Fibroblast of mammary gland (primary cell): ENCODE data around the gene NCOA3.
A peak's percentile ranks its signal among the peaks of the same experiment; 100 is the strongest.
"Not testable (repeated sequence)": the region's sequence is repeated elsewhere in the genome, so short reads cannot be mapped to it uniquely, and the experiment has no call there.

Experiments used
- DNase-seq: peaks from one replicate; pipeline ENCODE4 v3.0.0-alpha.2; 2010; ENCODE audit warnings: low read depth
- H3K4me3 ChIP-seq: 2 replicates; pipeline ENCODE4 v1.5.1; 2011; ENCODE audit warnings: low read depth, mild to moderate bottlenecking, low read length, moderate library complexity; ENCODE audit not compliant: control insufficient read depth
- TF ChIP-seq, protein P1 (sequence below): conservative IDR thresholded peaks from 2 replicates; pipeline ENCODE4 v1.5.1; 2011; ENCODE audit warnings: low read depth, low read length, inconsistent platforms; ENCODE audit not compliant: control insufficient read depth, insufficient read depth

NCOA3 gene

GRCh38 chr20:47546184-47547033, 44.7 kb downstream of the NCOA3 start:
- TF ChIP-seq, protein P1, sequence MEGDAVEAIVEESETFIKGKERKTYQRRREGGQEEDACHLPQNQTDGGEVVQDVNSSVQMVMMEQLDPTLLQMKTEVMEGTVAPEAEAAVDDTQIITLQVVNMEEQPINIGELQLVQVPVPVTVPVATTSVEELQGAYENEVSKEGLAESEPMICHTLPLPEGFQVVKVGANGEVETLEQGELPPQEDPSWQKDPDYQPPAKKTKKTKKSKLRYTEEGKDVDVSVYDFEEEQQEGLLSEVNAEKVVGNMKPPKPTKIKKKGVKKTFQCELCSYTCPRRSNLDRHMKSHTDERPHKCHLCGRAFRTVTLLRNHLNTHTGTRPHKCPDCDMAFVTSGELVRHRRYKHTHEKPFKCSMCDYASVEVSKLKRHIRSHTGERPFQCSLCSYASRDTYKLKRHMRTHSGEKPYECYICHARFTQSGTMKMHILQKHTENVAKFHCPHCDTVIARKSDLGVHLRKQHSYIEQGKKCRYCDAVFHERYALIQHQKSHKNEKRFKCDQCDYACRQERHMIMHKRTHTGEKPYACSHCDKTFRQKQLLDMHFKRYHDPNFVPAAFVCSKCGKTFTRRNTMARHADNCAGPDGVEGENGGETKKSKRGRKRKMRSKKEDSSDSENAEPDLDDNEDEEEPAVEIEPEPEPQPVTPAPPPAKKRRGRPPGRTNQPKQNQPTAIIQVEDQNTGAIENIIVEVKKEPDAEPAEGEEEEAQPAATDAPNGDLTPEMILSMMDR = no peak

GRCh38 chr20:47547034-47547387, 45.3 kb downstream of the NCOA3 start:
- H3K4me3 ChIP-seq = no peak overlapping the region
- DNase-seq = no peak
- TF ChIP-seq, protein P1 = no peak

More at GRCh38 chr20:47546184-47547033, 44.7 kb downstream of the NCOA3 start:
- DNase-seq = peak; percentile 76
- H3K4me3 ChIP-seq = no peak overlapping the region

GRCh38 chr20:47549671-47550070, 48.0 kb downstream of the NCOA3 start:
- DNase-seq = no peak
- no peak overlapping the region for H3K4me3 ChIP-seq
- TF ChIP-seq, protein P1 = no peak

- H3K4me3 ChIP-seq = no peak overlapping the region
- TF ChIP-seq, protein P1 = no peak
- no peak for DNase-seq
Observed at GRCh38 chr20:47551222-47551621, 49.5 kb downstream of the NCOA3 start.

- peak; percentile 26 for DNase-seq
- no peak overlapping the region for H3K4me3 ChIP-seq
- TF ChIP-seq, protein P1 = no peak
Observed at GRCh38 chr20:47551841-47552240, 50.2 kb downstream of the NCOA3 start.

DNA sequence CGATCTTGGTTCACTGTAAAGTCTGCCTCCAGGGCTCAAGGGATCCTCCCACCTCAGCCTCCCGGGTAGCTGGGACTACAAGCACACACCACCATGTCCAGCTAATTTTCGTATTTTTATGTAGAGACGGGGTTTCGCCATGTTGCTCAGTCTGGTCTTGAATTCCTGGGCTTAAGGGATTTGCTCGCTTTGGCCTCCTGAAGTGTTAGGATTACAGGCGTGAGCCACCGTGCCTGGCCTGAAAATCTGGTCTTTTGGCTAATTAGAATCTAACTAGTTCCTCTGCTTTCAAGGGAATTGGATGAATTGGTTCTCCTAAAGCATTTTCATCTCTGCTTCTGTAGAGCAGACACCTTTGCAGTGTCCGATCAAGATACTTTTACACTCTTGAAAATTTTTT, 51.3 kb downstream of the NCOA3 start:
- TF ChIP-seq, protein P1 = no peak
- H3K4me3 ChIP-seq = no peak overlapping the region
- no peak for DNase-seq

DNA sequence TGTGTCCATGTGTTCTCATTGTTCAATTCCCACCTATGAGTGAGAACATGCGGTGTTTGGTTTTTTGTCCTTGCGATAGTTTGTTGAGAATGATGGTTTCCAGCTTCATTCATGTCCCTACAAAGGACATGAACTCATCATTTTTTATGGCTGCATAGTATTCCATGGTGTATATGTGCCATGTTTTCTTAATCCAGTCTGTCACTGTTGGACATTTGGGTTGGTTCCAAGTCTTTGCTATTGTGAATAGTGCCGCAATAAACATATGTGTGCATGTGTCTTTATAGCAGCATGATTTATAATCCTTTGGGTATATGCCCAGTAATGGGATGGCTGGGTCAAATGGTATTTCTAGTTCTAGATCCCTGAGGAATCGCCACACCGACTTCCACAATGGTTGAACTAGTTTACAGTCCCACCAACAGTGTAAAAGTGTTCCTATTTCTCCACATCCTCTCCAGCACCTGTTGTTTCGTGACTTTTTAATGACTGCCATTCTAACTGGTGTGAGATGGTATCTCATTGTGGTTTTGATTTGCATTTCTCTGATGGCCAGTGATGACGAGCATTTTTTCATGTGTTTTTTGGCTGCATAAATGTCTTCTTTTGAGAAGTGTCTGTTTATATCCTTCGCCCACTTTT, 52.0 kb downstream of the NCOA3 start:
- not testable (repeated sequence) for DNase-seq, H3K4me3 ChIP-seq

DNA sequence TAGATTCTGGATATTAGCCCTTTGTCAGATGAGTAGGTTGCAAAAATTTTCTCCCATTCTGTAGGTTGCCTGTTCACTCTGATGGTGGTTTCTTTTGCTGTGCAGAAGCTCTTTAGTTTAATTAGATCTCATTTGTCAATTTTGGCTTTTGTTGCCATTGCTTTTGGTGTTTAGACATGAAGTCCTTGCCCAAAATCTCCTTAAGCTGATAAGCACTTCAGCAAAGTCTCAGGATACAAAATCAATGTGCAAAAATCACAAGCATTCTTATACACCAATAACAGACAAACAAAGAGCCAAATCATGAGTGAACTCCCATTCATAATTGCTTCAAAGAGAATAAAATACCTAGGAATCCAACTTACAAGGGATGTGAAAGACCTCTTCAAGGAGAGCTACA, 52.6 kb downstream of the NCOA3 start:
- not testable (repeated sequence) for DNase-seq, H3K4me3 ChIP-seq
